Stimulated activated CD4-positive, alpha-beta T cell treated with anti-CD3 and anti-CD28 coated beads, TNF-alpha, amount 100 ng/mL, for 4 hours (primary cell): ENCODE measurements around the gene TRIM22.

ENCODE experiments used
- DNase-seq, 3 experiments: peaks; one replicate each; pipeline ENCODE4 v3.0.0-alpha.2; 2020; ENCODE audit warnings: low read depth in 3 of 3

The TRIM22 gene

GRCh38 chr11:5746614-5747013, 57.0 kb downstream of the TRIM22 start:
- DNase-seq = no peak

GRCh38 chr11:5749836-5750235, 60.2 kb downstream of the TRIM22 start:
- DNase-seq = no peak

- DNase-seq = no peak
Measured at GRCh38 chr11:5753943-5754342, 64.4 kb downstream of the TRIM22 start, which contains the start of gene OR52N4. TSS of gene OR52N4 (plus strand) at chr11:5754243. CDS start at chr11:5754741, 498 bp downstream.
